Measurements from ENCODE around the gene RIN3. TPM values are rescaled to one million over a fixed set of nuclear protein-coding genes. Genes with fewer than 3 reads are reported as not detected.

The RIN3 gene
- total RNA-seq, 1 experiment from 2014 or later = 10.9 TPM

GRCh38 chr14:92596331-92596907 is 82.8 kb downstream of the RIN3 start:
- ChIA-PET CTCF (no interaction called here), POLR2A (no interaction called here)
- Histone ChIP-seq H3K27me3 (ENCODE audit: control insufficient read depth, insufficient read depth, low read length) (no peaks in the 10 kb centered on the region), H3K4me1 (ENCODE audit: control insufficient read depth, insufficient read depth, low read length) (no peaks in the 10 kb centered on the region), H3K9me3 (ENCODE audit: control insufficient read depth, insufficient read depth, low read depth, low read length) (no peaks in the 10 kb centered on the region), H3K36me3 (ENCODE audit: control insufficient read depth, insufficient read depth, low read length) (no peaks in the 10 kb centered on the region), H3K4me3 (ENCODE audit: low read depth in 2 of 2, low read length in 2 of 2) (no peak overlapping the region), H3K27ac (ENCODE audit: low read length) (no peak overlapping the region)
- no peak for ATAC-seq
- intact Hi-C loops (cut with micrococcal nuclease; ENCODE audit: unreplicated experiment) (no loop called here), in situ Hi-C loops (cut with HindIII; ENCODE audit: low pct_unique_long_range_greater_than_20kb, low sequenced_read_pairs) (no loop called here)
- no peak for DNase-seq (ENCODE audit: low read depth, low spot score)
- no TSS peak for BruUV-seq (replicated peaks)
- no peak for TF ChIP-seq POLR2AphosphoS5 (IDR thresholded peaks at IDR 0.05; ENCODE audit: low read depth, low read length)
- TF ChIP-seq CTCF (IDR thresholded peaks at IDR 0.05) = no peak
- no peak for TF ChIP-seq TCF7L2 (IDR thresholded peaks at IDR 0.05; ENCODE audit: low read depth, low read length)
- no peak for TF ChIP-seq SIN3A (IDR thresholded peaks at IDR 0.05; ENCODE audit: borderline replicate concordance, insufficient read depth, low read depth, low read length)
- TF ChIP-seq REST (IDR thresholded peaks at IDR 0.05; ENCODE audit: insufficient read depth in 1 of 2, low read depth in 2 of 2, low read length in 1 of 2) = no peak

GRCh38 chr14:92597906-92598905 is 84.6 kb downstream of the RIN3 start:
- BruUV-seq (replicated peaks) = no TSS peak
- ChIA-PET POLR2A (no interaction called here), CTCF (interaction anchor here (0.6 kb wide), 1 partner anchor 19 kb away, joined by 5 read pairs; no protein-coding TSS in a partner anchor)
- intact Hi-C loops (cut with micrococcal nuclease; ENCODE audit: unreplicated experiment) = no loop called here
- in situ Hi-C loops (cut with HindIII; ENCODE audit: low pct_unique_long_range_greater_than_20kb, low sequenced_read_pairs) = no loop called here
- Histone ChIP-seq H3K4me3 (ENCODE audit: low read depth in 2 of 2, low read length in 2 of 2) (no peak overlapping the region), H3K4me1 (ENCODE audit: control insufficient read depth, insufficient read depth, low read length) (no peaks in the 10 kb centered on the region), H3K36me3 (ENCODE audit: control insufficient read depth, insufficient read depth, low read length) (no peaks in the 10 kb centered on the region), H3K27ac (ENCODE audit: low read length) (no peak overlapping the region), H3K9me3 (ENCODE audit: control insufficient read depth, insufficient read depth, low read depth, low read length) (no peaks in the 10 kb centered on the region), H3K27me3 (ENCODE audit: control insufficient read depth, insufficient read depth, low read length) (no peaks in the 10 kb centered on the region)
- ATAC-seq (no peak), DNase-seq (ENCODE audit: low read depth, low spot score) (no peak)
- TF ChIP-seq CTCF (IDR thresholded peaks at IDR 0.05) (no peak), REST (IDR thresholded peaks at IDR 0.05; ENCODE audit: insufficient read depth in 1 of 2, low read depth in 2 of 2, low read length in 1 of 2) (no peak), POLR2AphosphoS5 (IDR thresholded peaks at IDR 0.05; ENCODE audit: low read depth, low read length) (no peak), SIN3A (IDR thresholded peaks at IDR 0.05; ENCODE audit: borderline replicate concordance, insufficient read depth, low read depth, low read length) (no peak), TCF7L2 (IDR thresholded peaks at IDR 0.05; ENCODE audit: low read depth, low read length) (no peak)

Data from Panc1 (cell line).